Cardiac septum (tissue), 1 donor: ENCODE results near the gene TMEM145. TPM values are rescaled to one million over a fixed set of nuclear protein-coding genes. Genes with fewer than 3 reads are reported as not detected.

Experiments used
- DNase-seq: peaks from one replicate; pipeline ENCODE4 v3.0.0-alpha.2; 2020; ENCODE audit warnings: low spot score
- intact Hi-C: fragments of 100-400 bp; cut with DNase I; formaldehyde crosslinking; loops from one replicate; pipeline ENCODE4 v1.14.0; 2022
- total RNA-seq: library from RNA; stranded (reverse); fragmentation: NEBNext Ultra II Directional; extraction: Animal tissue kit (Norgen Biotek cat#: 25700); gene quantifications from one replicate; pipeline ENCODE4 v1.2.1, GENCODE V29; 2021
- donor health status: DM: no; HTN: no; CAD: no.

The TMEM145 gene
- total RNA-seq, 1 donor from 2014 or later: 0.24 TPM

GRCh38 chr19:42301646-42302203 is 11.4 kb upstream of the TMEM145 start, which contains the start of gene PRR19:
TSS of gene PRR19 (plus strand) at chr19:42302132. CDS start at chr19:42309585, 7,453 bp downstream.
- no peak for DNase-seq
- intact Hi-C loops: no loop called here

DNA sequence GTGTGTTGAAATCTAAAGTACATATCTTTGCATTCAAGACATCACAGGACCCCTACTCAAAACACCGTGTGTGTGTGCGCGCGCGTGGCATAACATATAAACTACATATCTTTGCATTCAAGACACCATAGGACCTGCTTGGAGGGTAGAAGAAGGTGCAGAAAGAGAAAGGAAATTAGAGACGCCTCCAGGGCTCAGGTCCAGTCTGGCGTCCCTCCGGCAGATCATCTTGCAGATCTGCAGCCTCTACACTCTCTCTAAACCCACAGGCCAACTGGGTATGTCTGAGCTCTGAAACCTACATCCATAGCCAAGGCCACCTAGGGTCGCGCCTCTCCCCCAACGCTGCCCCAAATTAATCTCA is 10.0 kb upstream of the TMEM145 start:
- intact Hi-C loops: no loop called here
- DNase-seq: no peak

GRCh38 chr19:42303876-42304275 is 9.2 kb upstream of the TMEM145 start:
- intact Hi-C loops: no loop called here
- no peak for DNase-seq

GRCh38 chr19:42306646-42307045 is 6.5 kb upstream of the TMEM145 start:
- DNase-seq: no peak

GRCh38 chr19:42309686-42310085 is 3.4 kb upstream of the TMEM145 start:
- DNase-seq: no peak
- intact Hi-C loops: no loop called here

More at GRCh38 chr19:42306646-42307045, 6.5 kb upstream of the TMEM145 start:
- intact Hi-C loops: no loop called here

GRCh38 chr19:42311657-42312056 is 1.5 kb upstream of the TMEM145 start:
- DNase-seq: no peak
- intact Hi-C loops: no loop called here

- intact Hi-C loops: no loop called here
- no peak for DNase-seq
Measured at GRCh38 chr19:42312370-42312769, 739 bp upstream of the TMEM145 start.

DNA sequence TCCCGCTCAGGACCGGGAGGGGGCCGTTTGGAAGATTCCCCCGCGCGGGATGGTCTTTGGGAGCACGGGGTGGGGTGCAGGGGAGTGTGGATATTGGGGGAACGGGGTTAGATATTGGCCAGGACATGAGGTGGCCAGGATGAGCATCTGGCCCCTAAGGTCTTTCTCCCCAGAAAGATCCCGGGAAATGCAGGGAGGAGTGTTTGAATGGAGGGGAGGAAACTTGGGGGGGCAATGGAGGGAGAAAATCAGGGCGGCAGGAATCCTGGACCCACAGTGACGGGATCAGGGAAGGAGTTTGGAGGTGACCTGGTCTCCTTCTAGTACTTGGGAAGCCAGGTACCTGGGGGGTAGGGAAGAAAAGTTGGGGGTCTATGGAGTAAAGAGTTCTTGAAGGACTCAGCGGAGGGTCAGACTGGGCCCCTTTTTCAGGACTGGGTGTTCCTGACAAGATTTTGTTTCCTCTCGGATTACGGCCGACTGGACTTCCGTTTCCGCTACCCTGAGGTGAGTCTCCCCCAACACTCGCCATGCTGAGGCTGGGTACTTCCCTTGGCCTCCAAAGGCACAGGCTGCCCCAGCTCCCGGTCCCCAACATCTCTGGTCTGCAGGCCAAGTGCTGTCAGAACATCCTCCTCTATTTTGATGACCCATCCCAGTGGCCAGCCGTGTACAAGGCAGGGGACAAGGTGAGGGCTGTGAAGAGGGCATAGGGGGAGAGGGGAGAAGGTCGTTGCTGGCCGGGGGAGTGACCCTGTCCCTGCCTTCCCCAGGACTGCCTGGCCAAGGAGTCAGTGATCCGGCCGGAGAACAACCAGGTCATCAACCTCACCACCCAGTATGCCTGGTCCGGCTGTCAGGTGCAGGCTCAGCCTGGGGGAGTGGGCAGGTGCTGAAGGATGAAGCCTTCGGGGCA is 989 bp downstream of the TMEM145 start:
- intact Hi-C loops: no loop called here
- DNase-seq: no peak

DNA sequence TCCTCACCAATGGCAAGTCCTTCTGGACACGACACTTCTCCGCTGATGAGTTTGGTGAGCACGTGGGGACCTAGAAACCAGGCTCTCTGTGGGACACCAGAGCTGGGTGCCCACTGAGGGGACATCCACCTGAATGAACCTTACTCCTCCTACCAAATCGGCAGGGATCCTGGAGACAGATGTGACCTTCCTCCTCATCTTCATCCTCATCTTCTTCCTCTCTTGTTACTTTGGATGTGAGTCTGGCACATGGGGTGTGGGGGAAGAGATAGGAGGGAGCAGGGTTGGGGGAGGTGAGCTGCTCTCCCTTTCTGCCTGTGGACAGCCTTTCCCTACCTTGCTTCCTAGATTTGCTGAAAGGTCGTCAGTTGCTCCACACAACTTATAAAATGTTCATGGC is 1.9 kb downstream of the TMEM145 start:
- no peak for DNase-seq
- intact Hi-C loops: no loop called here

- intact Hi-C loops: no loop called here
- DNase-seq: no peak
Measured at GRCh38 chr19:42316223-42317211, 3.4 kb downstream of the TMEM145 start.

GRCh38 chr19:42317535-42317934 is 4.4 kb downstream of the TMEM145 start:
- DNase-seq: no peak
- intact Hi-C loops: no loop called here

- intact Hi-C loops: no loop called here
- no peak for DNase-seq
Measured at GRCh38 chr19:42322305-42322704, 9.2 kb downstream of the TMEM145 start.

DNA sequence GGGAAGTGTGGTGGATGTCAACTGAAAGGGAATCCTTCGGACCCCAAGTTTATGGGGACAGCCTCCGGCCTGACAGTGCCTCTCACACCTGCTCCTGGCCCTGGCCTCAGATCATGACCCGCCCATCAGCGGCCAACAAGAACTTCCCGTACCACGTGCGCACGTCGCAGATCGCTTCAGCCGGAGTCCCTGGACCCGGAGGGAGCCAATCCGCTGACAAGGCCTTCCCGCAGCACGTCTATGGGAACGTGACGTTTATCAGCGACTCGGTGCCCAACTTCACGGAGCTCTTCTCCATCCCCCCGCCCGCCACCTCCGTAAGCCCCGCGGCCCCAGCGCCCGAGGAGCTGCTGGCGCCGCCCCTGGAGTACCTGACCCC is 10.4 kb downstream of the TMEM145 start:
- intact Hi-C loops: no loop called here

GRCh38 chr19:42323852-42324654 is 10.9 kb downstream of the TMEM145 start:
- no peak for DNase-seq

More for the DNA sequence above, 10.4 kb downstream of the TMEM145 start:
- no peak for DNase-seq

DNA sequence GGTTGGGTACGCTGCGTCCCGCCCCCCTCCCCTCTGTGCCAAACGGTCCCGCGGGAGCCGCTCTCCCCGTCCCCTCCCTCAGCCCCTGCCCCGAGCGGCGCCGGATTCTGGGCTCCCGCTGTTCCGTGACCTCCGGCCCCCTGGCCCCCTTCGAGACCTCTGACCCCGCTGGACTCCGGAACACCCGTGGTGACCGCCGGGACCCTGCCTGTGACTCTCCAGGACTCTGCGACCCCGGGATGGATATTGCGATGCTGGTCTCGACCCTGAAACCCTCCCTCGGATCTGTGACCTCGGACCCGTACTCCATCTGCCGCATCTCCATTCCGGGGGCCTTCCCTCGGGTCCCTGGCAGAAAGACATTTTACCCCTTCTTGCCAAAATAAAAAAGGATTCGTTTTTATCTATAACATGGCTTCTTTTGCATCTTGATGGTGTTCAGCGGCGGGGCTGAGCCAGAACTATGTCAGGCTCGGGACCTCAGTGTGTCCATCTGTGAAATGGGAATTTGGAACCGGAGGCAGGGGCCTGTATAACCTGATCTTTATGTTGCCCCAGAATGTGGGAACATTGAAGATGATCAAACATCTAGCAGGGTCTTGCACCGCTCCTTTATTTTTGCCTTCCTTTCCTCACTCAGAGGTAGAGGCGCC is 11.7 kb downstream of the TMEM145 start:
- no peak for DNase-seq
- intact Hi-C loops: loop anchor here (2.0 to 5.0 kb wide), 3 partner anchors 73 to 192 kb away; partner anchors contain the start of gene POU2F2

More at GRCh38 chr19:42323852-42324654, 10.9 kb downstream of the TMEM145 start:
- intact Hi-C loops: loop anchor here (2.0 kb wide), 1 partner anchor 77 kb away; no protein-coding TSS in a partner anchor

DNA sequence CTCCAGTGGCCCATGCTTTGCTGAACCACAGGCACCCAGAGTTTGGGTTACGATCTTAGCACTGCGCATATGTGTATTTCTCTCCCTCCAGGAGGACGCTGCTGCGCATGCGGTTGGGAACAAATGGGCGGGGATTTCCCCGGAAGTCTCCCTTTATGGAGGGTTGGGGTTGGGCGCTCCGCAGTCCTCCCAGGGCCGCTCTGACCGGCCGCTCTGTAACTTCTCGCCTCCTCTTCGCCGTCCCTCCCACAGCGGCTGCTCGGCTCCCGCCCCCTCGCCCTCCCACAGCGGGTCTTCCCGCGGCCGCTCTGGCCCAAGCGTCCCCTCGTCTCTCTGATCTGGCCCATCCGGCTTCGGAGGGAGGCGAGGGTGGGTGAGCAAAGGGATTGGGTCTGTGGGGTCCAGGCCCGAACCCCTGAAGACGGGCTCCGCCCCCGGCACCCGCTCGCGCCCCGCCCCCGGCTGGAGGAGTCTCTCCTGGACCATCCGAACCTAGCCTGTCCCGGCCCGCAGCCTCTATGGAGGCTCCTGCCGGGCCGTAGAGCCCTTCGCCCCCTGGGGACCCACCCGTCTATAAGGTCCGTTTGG is 12.3 kb downstream of the TMEM145 start, which contains the start of gene MEGF8:
MEGF8 (plus strand) TSS at position 328 of the 588 bp plus-strand sequence. CDS start 609 bp downstream, outside the sequence.
- intact Hi-C loops: loop anchor here (2.0 to 5.0 kb wide), 3 partner anchors 72 to 193 kb away; partner anchors contain the start of gene POU2F2
- peak; percentile 99 for DNase-seq

- intact Hi-C loops: loop anchor here (2.0 to 5.0 kb wide), 3 partner anchors 71 to 194 kb away; partner anchors contain the start of gene POU2F2
- DNase-seq: no peak
Measured at GRCh38 chr19:42325896-42326771, 13.0 kb downstream of the TMEM145 start.
